Measurements from ENCODE around the gene ALDOB. TPM values are rescaled to one million over a fixed set of nuclear protein-coding genes. Genes with fewer than 3 reads are reported as not detected.

ALDOB gene
- total and polyA plus RNA-seq, 2 donors (not counting 3 experiments of a cell fraction or from before 2014, with no cell fraction given) = not detected

- no peaks in the 10 kb centered on the region for H4K20me1 ChIP-seq (replicated peaks; ENCODE audit: control insufficient read depth, extremely low read depth, insufficient read depth, low read length)
- H3K36me3 ChIP-seq (ENCODE audit: control insufficient read depth in 2 of 2, extremely low read depth in 1 of 2, insufficient read depth in 2 of 2, low read length in 2 of 2) = no peaks in the 10 kb centered on the region
- H3K79me2 ChIP-seq (ENCODE audit: control insufficient read depth, insufficient read depth, low read length) = no peaks in the 10 kb centered on the region
- H2AFZ ChIP-seq (ENCODE audit: low read depth, low read length) = no peak overlapping the region
- ChIA-PET CTCF (no interaction called here), POLR2A (no interaction called here)
- no peaks in the 10 kb centered on the region for H3K9me3 ChIP-seq (replicated peaks; ENCODE audit: control insufficient read depth, insufficient read depth, low read length)
- H3K9ac ChIP-seq (replicated peaks; ENCODE audit: extremely low read depth, insufficient read depth, low read length) = no peak overlapping the region
- no peaks in the 10 kb centered on the region for H3K4me1 ChIP-seq (ENCODE audit: control insufficient read depth, extremely low read depth, insufficient read depth, low read length)
- H3K4me2 ChIP-seq (ENCODE audit: insufficient read depth, low read length) = no peak overlapping the region
- no peak overlapping the region for H3K27ac ChIP-seq (ENCODE audit: insufficient read depth, low read depth, low read length)
- no peak overlapping the region for H3K4me3 ChIP-seq (replicated peaks in 1 of 3; ENCODE audit: insufficient read depth in 1 of 3, low read depth in 1 of 3, low read length in 3 of 3)
- DNase-seq (ENCODE audit: low read depth, low spot score) = no peak
- no peak for TF ChIP-seq POLR2A (IDR thresholded peaks at IDR 0.05; ENCODE audit: low read depth, low read length)
- TF ChIP-seq POLR2AphosphoS5 (IDR thresholded peaks at IDR 0.05; ENCODE audit: insufficient read depth, low read depth, low read length) = no peak
- no peak for TF ChIP-seq GATA2 (IDR thresholded peaks at IDR 0.05; ENCODE audit: insufficient read depth, insufficient read length, low read depth, low read length)
- no peak for TF ChIP-seq EZH2 (IDR thresholded peaks at IDR 0.05; ENCODE audit: borderline replicate concordance, low read depth, low read length, severe bottlenecking)
- TF ChIP-seq, protein P1, sequence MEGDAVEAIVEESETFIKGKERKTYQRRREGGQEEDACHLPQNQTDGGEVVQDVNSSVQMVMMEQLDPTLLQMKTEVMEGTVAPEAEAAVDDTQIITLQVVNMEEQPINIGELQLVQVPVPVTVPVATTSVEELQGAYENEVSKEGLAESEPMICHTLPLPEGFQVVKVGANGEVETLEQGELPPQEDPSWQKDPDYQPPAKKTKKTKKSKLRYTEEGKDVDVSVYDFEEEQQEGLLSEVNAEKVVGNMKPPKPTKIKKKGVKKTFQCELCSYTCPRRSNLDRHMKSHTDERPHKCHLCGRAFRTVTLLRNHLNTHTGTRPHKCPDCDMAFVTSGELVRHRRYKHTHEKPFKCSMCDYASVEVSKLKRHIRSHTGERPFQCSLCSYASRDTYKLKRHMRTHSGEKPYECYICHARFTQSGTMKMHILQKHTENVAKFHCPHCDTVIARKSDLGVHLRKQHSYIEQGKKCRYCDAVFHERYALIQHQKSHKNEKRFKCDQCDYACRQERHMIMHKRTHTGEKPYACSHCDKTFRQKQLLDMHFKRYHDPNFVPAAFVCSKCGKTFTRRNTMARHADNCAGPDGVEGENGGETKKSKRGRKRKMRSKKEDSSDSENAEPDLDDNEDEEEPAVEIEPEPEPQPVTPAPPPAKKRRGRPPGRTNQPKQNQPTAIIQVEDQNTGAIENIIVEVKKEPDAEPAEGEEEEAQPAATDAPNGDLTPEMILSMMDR (IDR thresholded peaks at IDR 0.05; ENCODE audit: extremely low read depth in 1 of 2, insufficient read depth in 1 of 2, low read depth in 1 of 2, low read length in 2 of 2) = no peak
- TF ChIP-seq JUN (IDR thresholded peaks at IDR 0.05; ENCODE audit: borderline replicate concordance, insufficient read depth, insufficient read length, low read depth) = no peak
- TF ChIP-seq FOS (IDR thresholded peaks at IDR 0.05; ENCODE audit: borderline replicate concordance, insufficient read depth, low read length) = no peak
- H3K9me1 ChIP-seq (replicated peaks; ENCODE audit: control insufficient read depth, extremely low read depth, insufficient read depth, low read length) = no peaks in the 10 kb centered on the region
- FAIRE-seq = no peak
- intact Hi-C loops (cut with micrococcal nuclease) = no loop called here
- BruUV-seq (replicated peaks) = no TSS peak
- dilution Hi-C loops (cut with MboI; ENCODE audit: extremely low pct_ligation_motif_present, low sequenced_read_pairs) = no loop called here
- H3K27me3 ChIP-seq (ENCODE audit: control insufficient read depth in 2 of 2, insufficient read depth in 2 of 2, low read length in 2 of 2) = no peaks in the 10 kb centered on the region
Observed at GRCh38 chr9:101417389-101417788, 18.2 kb downstream of the ALDOB start.
